ENCODE data around the gene PRRC2A. TPM values are rescaled to one million over a fixed set of nuclear protein-coding genes. Genes with fewer than 3 reads are reported as not detected.

Gene PRRC2A
- polyA plus RNA-seq, 1 donor from 2014 or later = 39.9 TPM

DNA sequence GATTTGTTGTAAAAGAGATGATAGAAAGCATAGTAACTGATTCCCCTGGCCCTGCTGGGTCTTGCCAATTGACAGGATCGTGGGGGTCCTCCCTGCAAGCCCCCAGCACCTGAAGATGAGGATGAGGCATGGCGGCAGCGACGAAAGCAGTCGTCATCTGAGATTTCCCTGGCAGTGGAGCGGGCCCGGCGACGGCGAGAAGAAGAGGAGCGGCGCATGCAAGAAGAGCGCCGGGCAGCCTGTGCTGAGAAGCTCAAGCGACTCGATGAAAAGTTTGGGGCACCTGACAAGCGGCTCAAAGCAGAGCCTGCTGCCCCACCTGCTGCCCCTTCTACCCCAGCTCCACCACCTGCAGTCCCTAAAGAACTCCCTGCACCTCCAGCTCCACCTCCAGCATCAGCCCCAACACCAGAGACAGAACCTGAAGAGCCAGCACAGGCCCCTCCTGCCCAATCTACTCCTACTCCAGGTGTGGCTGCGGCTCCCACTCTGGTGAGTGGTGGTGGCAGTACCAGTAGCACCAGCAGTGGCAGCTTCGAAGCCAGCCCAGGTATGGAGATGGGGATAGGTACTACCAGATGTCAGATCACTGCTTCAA, 7.3 kb downstream of the PRRC2A start:
- H3F3A ChIP-seq (ENCODE audit: insufficient read depth, low read length, poor library complexity, severe bottlenecking) = no peaks in the 10 kb centered on the region
- no peak overlapping the region for H2AFZ ChIP-seq (ENCODE audit: low read depth, low read length)
- no peak overlapping the region for H3K9ac ChIP-seq (ENCODE audit: low read length)
- no peaks in the 10 kb centered on the region for H3K9me2 ChIP-seq (ENCODE audit: insufficient read depth, low read length)
- TF ChIP-seq RAD21 (conservative IDR thresholded peaks at IDR 0.05) = no peak
- TF ChIP-seq, protein P1, sequence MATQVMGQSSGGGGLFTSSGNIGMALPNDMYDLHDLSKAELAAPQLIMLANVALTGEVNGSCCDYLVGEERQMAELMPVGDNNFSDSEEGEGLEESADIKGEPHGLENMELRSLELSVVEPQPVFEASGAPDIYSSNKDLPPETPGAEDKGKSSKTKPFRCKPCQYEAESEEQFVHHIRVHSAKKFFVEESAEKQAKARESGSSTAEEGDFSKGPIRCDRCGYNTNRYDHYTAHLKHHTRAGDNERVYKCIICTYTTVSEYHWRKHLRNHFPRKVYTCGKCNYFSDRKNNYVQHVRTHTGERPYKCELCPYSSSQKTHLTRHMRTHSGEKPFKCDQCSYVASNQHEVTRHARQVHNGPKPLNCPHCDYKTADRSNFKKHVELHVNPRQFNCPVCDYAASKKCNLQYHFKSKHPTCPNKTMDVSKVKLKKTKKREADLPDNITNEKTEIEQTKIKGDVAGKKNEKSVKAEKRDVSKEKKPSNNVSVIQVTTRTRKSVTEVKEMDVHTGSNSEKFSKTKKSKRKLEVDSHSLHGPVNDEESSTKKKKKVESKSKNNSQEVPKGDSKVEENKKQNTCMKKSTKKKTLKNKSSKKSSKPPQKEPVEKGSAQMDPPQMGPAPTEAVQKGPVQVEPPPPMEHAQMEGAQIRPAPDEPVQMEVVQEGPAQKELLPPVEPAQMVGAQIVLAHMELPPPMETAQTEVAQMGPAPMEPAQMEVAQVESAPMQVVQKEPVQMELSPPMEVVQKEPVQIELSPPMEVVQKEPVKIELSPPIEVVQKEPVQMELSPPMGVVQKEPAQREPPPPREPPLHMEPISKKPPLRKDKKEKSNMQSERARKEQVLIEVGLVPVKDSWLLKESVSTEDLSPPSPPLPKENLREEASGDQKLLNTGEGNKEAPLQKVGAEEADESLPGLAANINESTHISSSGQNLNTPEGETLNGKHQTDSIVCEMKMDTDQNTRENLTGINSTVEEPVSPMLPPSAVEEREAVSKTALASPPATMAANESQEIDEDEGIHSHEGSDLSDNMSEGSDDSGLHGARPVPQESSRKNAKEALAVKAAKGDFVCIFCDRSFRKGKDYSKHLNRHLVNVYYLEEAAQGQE (IDR thresholded peaks at IDR 0.05; ENCODE audit: borderline replicate concordance) = no peak
- TF ChIP-seq, protein P2, sequence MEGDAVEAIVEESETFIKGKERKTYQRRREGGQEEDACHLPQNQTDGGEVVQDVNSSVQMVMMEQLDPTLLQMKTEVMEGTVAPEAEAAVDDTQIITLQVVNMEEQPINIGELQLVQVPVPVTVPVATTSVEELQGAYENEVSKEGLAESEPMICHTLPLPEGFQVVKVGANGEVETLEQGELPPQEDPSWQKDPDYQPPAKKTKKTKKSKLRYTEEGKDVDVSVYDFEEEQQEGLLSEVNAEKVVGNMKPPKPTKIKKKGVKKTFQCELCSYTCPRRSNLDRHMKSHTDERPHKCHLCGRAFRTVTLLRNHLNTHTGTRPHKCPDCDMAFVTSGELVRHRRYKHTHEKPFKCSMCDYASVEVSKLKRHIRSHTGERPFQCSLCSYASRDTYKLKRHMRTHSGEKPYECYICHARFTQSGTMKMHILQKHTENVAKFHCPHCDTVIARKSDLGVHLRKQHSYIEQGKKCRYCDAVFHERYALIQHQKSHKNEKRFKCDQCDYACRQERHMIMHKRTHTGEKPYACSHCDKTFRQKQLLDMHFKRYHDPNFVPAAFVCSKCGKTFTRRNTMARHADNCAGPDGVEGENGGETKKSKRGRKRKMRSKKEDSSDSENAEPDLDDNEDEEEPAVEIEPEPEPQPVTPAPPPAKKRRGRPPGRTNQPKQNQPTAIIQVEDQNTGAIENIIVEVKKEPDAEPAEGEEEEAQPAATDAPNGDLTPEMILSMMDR (IDR thresholded peaks at IDR 0.05; ENCODE audit: poor library complexity, severe bottlenecking) = no peak
- no peak for TF ChIP-seq EP300 (conservative IDR thresholded peaks at IDR 0.05; ENCODE audit: poor library complexity, severe bottlenecking)
- no peak for TF ChIP-seq SMC3 (conservative IDR thresholded peaks at IDR 0.05; ENCODE audit: poor library complexity)
- no peak for TF ChIP-seq EZH2 (IDR thresholded peaks at IDR 0.05; ENCODE audit: borderline replicate concordance, insufficient read depth, low read length, poor library complexity, severe bottlenecking)
- TF ChIP-seq TAF1 (IDR thresholded peaks at IDR 0.05; ENCODE audit: low read depth) = no peak
- no peak for TF ChIP-seq POLR2AphosphoS5 (IDR thresholded peaks at IDR 0.05)
- TF ChIP-seq MXI1 (conservative IDR thresholded peaks at IDR 0.05; ENCODE audit: poor library complexity, severe bottlenecking) = no peak
- H3K4me3 ChIP-seq (ENCODE audit: low read length) = no peak overlapping the region
- no peak overlapping the region for H3K27ac ChIP-seq (ENCODE audit: low read length)
- H3K27me3 ChIP-seq (ENCODE audit: insufficient read depth, low read depth, low read length) = no peaks in the 10 kb centered on the region
- H3K9me3 ChIP-seq (ENCODE audit: low read length) = no peaks in the 10 kb centered on the region
- H3K36me3 ChIP-seq (ENCODE audit: insufficient read depth, low read length) = peaks cover 5% of the 10 kb centered on the region
- no peak overlapping the region for H3K4me2 ChIP-seq (ENCODE audit: low read length)
- peaks cover 32% of the 10 kb centered on the region for H3K79me2 ChIP-seq (replicated peaks; ENCODE audit: insufficient read depth, low read length)
- H4K20me1 ChIP-seq (ENCODE audit: insufficient read depth) = no peaks in the 10 kb centered on the region

DNA sequence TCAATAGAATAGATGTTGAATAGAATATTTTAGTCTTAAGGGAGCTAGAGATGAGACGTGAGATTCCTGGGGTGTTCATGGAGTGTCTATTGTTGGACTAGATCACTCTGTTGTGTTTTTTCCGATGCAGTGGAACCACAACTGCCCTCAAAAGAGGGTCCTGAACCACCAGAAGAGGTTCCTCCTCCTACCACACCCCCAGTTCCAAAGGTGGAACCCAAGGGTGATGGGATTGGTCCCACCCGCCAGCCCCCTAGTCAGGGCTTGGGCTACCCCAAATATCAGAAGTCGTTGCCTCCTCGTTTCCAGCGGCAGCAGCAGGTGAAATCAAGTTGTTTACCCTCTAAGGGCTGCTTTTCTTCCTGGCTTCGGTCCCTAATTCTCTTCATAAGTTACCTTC, 8.5 kb downstream of the PRRC2A start:
- H3K27ac ChIP-seq (ENCODE audit: low read length) = no peak overlapping the region
- H3K9me3 ChIP-seq (ENCODE audit: low read length) = no peaks in the 10 kb centered on the region
- H3K4me2 ChIP-seq (ENCODE audit: low read length) = no peak overlapping the region
- no peaks in the 10 kb centered on the region for H4K20me1 ChIP-seq (ENCODE audit: insufficient read depth)
- no peaks in the 10 kb centered on the region for H3F3A ChIP-seq (ENCODE audit: insufficient read depth, low read length, poor library complexity, severe bottlenecking)
- no peak overlapping the region for H3K9ac ChIP-seq (ENCODE audit: low read length)
- H3K4me3 ChIP-seq (ENCODE audit: low read length) = no peak overlapping the region
- peaks cover 5% of the 10 kb centered on the region for H3K36me3 ChIP-seq (ENCODE audit: insufficient read depth, low read length)
- no peak overlapping the region for H2AFZ ChIP-seq (ENCODE audit: low read depth, low read length)
- peaks cover 19% of the 10 kb centered on the region for H3K79me2 ChIP-seq (replicated peaks; ENCODE audit: insufficient read depth, low read length)
- H3K27me3 ChIP-seq (ENCODE audit: insufficient read depth, low read depth, low read length) = no peaks in the 10 kb centered on the region
- no peaks in the 10 kb centered on the region for H3K9me2 ChIP-seq (ENCODE audit: insufficient read depth, low read length)
- TF ChIP-seq SMC3 (conservative IDR thresholded peaks at IDR 0.05; ENCODE audit: poor library complexity) (no peak), MXI1 (conservative IDR thresholded peaks at IDR 0.05; ENCODE audit: poor library complexity, severe bottlenecking) (no peak)
- TF ChIP-seq, protein P1 (IDR thresholded peaks at IDR 0.05; ENCODE audit: borderline replicate concordance) = no peak

All from neural cell (in vitro differentiated cells).